ENCODE measurements around the gene RALGPS2.

RALGPS2 gene

DNA sequence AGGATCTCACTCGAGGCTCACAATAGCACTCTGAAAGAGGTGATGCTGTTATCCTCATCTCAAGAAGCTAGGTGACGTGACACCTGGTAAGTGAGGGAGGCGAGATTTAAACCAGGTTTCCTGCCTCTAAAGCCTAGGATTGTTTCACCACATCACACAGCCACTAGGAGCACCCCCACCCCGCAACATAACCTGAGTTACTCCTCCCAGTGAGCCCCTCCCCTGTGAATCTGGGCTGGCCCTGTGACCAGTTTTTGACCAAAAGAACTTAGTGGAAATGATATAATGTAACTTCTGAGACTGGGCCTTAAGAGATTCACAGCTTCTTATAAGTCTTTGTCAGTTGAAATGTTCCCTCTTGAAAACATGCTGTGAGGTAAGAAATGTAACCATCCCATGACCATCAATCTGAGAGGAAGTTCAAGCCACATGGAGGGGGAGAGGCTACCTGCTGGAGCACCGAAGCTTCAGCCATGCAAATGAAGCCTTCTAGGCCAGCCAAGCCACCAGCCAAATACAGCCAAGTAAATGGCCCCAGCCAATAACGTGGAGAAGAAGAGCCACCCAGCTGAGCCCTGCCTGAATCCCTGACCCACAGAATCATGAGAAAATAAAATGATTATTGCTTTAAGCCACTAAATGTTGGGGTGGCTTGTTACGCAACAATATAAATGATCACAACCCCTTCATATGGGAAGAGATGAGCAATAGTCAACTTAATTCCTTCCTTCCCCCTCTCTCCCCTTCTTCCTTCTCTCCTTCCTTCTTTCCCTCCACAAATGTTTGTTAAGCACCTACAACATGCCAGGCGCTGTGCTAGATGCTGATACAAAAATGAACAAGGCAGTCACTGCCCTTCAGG lies 239.7 kb downstream of the RALGPS2 start:
- no peak for DNase-seq (ENCODE audit: low read depth)

DNA sequence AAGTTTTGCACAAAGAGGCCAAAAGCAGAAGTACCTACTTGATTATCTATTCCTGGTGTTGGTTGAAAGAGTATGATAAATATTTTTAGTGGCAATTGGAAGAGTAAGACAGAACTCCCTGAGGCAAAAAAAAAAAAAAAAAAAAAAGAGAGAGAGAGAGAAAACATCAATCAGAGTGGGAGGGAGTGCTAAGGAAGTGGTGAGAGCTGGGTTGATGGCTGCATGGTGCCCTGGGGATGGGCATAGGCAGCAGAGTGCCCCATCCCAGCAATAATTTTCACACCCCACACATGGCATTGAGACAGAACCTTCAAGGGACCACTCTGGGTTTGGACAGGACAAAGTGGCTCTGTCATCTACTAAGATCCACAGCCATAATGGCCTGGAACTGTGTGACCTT lies 241.3 kb downstream of the RALGPS2 start:
- no peak for DNase-seq (ENCODE audit: low read depth)

DNA sequence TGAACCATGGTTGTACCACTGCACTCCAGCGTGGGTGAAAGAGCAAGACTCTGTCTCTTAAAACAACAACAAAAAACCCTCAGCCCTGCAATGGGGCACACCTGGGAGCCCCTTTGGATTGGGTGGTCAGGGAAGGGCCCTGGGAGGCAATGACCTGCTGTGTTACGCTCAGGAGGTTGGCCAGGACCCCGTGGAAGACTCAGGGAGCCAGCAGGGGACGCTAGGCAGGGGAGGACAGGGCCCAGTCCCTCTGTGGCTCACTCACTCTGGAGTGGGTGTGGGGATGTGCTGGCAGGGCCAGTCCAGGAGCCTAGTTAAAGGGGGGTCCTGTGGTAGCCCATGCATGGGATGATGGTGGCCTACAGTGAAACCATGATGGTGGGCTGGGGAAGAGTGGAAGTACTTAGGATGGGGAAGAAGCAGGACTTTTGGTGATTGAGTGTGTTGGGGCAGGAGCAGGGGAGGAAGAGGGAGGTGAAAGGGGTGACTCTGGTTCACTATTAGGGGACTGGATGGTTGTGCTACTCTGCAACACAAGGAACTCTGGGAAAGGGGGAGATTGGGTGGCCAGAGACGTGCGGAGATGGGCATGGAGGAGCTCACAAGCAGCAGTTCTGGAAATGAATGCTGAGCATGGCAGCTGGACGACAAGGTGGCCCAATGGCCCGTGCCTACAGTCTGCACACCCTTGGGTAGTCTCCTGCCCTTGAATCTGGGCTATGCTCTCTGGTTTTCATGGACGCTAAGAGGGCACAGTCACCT lies 244.4 kb downstream of the RALGPS2 start:
- no peak for DNase-seq (ENCODE audit: low read depth)

DNA sequence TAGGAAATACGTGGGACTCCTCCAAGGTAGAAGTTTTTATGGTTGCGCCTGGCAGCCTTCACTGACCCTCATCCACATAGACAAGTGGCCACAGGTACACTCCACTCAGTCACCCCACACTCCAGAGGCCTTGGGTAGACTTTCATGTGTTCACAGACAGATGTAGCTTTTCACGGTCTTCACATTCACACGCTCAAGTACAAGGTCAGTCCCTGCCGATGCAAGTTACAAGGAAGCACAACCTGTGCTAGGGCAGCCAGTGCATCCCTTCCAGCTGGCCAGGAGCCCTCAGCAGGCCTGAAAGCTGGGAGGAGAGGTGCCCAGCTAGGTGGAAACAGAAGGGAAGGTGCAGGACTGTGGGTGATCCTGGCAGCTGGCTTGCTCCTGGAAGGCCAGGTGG lies 245.1 kb downstream of the RALGPS2 start:
- DNase-seq (ENCODE audit: low read depth): no peak

Data from stromal cell of bone marrow (primary cell).